ENCODE measurements around the gene ACTR1B.

ACTR1B gene

DNA sequence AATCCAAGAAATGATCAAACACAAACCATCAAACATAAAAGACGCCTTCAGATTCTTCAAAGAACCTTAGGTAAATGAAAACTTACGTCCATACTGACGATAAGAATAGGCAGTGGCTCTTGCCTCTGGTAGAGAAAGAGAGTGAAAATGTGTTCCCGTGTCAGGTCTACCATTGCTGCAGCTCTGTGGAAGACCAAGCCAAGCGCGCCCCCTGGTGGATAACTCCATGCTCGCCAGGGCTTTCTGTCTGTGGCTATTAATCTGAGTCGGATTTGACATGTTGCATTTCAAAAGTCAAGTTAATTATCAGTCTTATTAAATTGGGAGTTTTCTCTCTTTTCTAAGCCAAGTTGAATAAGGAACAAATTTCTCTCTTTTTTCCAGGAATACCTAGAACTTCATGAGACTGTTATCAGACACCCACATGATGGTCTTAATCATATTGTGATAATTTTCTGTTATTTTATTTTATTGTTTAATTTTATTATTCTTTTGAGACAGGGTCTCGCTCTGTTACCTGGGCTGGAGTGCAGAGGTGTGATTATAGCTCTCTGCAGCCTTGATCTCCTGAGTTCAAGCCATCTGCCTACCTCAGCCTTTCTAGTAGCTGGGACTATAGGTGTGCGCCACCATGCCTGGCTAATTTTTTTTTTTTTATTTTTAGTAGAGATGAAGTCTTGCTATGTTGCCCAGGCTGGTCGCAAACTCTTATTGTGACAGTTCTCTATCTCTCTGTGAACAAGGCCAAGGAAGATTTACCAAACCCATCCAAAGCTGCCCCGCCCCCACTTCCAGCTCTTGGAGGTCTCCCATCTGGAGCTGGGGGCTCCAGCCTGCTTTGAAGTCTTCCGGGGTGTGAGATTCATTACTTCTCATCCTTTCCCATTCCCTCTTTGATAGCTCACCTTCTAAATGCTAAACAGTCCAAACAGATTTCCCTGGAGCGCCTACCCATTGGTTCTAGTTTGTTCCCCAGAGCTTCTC lies 33.7 kb upstream of the ACTR1B start:
- TF ChIP-seq BACH2 (CRISPR knock-in tag; IDR thresholded peaks at IDR 0.05; ENCODE audit: borderline replicate concordance) (no peak), ISL1 (CRISPR knock-in tag; IDR thresholded peaks at IDR 0.05) (no peak), ZNF70 (CRISPR knock-in tag; IDR thresholded peaks at IDR 0.05) (no peak), ZNF8 (CRISPR knock-in tag; IDR thresholded peaks at IDR 0.05) (no peak), ZC3H10 (CRISPR knock-in tag; IDR thresholded peaks at IDR 0.05) (no peak), OSR1 (CRISPR knock-in tag; IDR thresholded peaks at IDR 0.05) (no peak), CSRNP3 (CRISPR knock-in tag; IDR thresholded peaks at IDR 0.05) (no peak), PPARA (CRISPR knock-in tag; IDR thresholded peaks at IDR 0.05; ENCODE audit: borderline replicate concordance) (no peak), ZFP3 (CRISPR knock-in tag; IDR thresholded peaks at IDR 0.05) (no peak), GLIS3 (CRISPR knock-in tag; IDR thresholded peaks at IDR 0.05) (no peak)
- TF ChIP-seq, protein P1, sequence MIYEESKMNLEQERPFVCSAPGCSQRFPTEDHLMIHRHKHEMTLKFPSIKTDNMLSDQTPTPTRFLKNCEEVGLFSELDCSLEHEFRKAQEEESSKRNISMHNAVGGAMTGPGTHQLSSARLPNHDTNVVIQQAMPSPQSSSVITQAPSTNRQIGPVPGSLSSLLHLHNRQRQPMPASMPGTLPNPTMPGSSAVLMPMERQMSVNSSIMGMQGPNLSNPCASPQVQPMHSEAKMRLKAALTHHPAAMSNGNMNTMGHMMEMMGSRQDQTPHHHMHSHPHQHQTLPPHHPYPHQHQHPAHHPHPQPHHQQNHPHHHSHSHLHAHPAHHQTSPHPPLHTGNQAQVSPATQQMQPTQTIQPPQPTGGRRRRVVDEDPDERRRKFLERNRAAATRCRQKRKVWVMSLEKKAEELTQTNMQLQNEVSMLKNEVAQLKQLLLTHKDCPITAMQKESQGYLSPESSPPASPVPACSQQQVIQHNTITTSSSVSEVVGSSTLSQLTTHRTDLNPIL (CRISPR knock-in tag; IDR thresholded peaks at IDR 0.05; ENCODE audit: low read depth) = no peak
- peak; percentile 94 for ATAC-seq

DNA sequence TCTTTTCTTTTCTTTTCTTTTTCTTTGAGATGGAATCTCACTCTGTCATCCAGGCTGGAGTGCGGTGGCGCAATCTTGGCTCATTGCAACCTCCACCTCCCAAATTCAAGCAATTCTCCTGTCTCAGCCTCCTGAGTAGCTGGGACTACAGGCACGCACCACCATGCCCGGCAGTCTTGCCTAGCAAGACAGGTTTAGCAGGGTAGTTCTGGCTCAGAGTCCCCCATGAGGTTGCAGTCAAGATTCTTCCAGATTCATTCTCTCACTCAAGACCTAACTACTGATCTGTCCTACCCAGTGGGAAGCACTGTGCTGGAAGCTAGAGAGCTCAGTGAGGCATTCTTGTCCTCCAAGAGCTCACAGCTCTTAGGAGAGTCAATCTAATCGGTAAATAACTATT lies 31.9 kb upstream of the ACTR1B start:
- TF ChIP-seq ISL1 (CRISPR knock-in tag; IDR thresholded peaks at IDR 0.05) (no peak), POU6F1 (CRISPR knock-in tag; IDR thresholded peaks at IDR 0.05; ENCODE audit: borderline replicate concordance, low read depth) (no peak), PATZ1 (CRISPR knock-in tag; IDR thresholded peaks at IDR 0.05; ENCODE audit: borderline replicate concordance) (no peak), PPARA (CRISPR knock-in tag; IDR thresholded peaks at IDR 0.05; ENCODE audit: borderline replicate concordance) (no peak), ZFP30 (CRISPR knock-in tag; IDR thresholded peaks at IDR 0.05) (no peak), ZNF565 (CRISPR knock-in tag; conservative IDR thresholded peaks at IDR 0.05; ENCODE audit: low read depth) (no peak)
- TF ChIP-seq, protein P1 (CRISPR knock-in tag; IDR thresholded peaks at IDR 0.05; ENCODE audit: low read depth) = no peak
- ATAC-seq = no peak

- ATAC-seq = no peak
- TF ChIP-seq ISL1 (CRISPR knock-in tag; IDR thresholded peaks at IDR 0.05) (no peak), SNAI2 (CRISPR knock-in tag; IDR thresholded peaks at IDR 0.05) (no peak), ZFP3 (CRISPR knock-in tag; IDR thresholded peaks at IDR 0.05) (no peak), ESRRG (CRISPR knock-in tag; IDR thresholded peaks at IDR 0.05) (no peak), ARNTL (CRISPR knock-in tag; IDR thresholded peaks at IDR 0.05; ENCODE audit: borderline replicate concordance, low read depth) (no peak), ZNF8 (CRISPR knock-in tag; IDR thresholded peaks at IDR 0.05) (no peak)
Observed at GRCh38 chr2:97693476-97693875, 29.6 kb upstream of the ACTR1B start.

DNA sequence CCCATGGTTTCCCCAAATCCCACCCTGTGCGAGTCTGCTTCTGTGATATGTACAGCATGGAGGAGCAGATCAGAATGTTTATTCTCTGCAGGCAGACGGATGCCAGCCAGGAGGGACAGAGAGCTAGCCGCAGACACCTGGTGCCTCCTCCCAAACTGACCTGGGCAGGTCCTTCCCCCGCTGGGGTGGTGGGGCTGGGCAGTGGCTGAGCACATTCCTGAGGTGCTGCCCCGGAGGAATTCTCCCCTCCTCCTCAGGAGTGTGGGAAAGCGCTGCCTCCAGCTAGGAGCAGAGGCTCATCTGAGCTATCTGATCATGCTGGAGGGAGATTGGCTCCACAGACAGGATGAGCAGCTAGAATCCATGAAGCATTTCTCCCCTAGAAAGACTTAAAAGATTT lies 27.3 kb upstream of the ACTR1B start:
- TF ChIP-seq ZFP30 (CRISPR knock-in tag; IDR thresholded peaks at IDR 0.05) (no peak), ZNF565 (CRISPR knock-in tag; conservative IDR thresholded peaks at IDR 0.05; ENCODE audit: low read depth) (no peak), CSRNP3 (CRISPR knock-in tag; IDR thresholded peaks at IDR 0.05) (no peak), ESRRG (CRISPR knock-in tag; IDR thresholded peaks at IDR 0.05) (no peak), GLIS3 (CRISPR knock-in tag; IDR thresholded peaks at IDR 0.05) (no peak), RARB (CRISPR knock-in tag; IDR thresholded peaks at IDR 0.05) (no peak), PATZ1 (CRISPR knock-in tag; IDR thresholded peaks at IDR 0.05; ENCODE audit: borderline replicate concordance) (no peak), BACH2 (CRISPR knock-in tag; IDR thresholded peaks at IDR 0.05; ENCODE audit: borderline replicate concordance) (no peak), ZFP3 (CRISPR knock-in tag; IDR thresholded peaks at IDR 0.05) (no peak), POU6F1 (CRISPR knock-in tag; IDR thresholded peaks at IDR 0.05; ENCODE audit: borderline replicate concordance, low read depth) (no peak), TOX (CRISPR knock-in tag; IDR thresholded peaks at IDR 0.05; ENCODE audit: borderline replicate concordance) (no peak), OSR1 (CRISPR knock-in tag; IDR thresholded peaks at IDR 0.05) (no peak)
- ATAC-seq = no peak
